H9 (cell line): ENCODE results near the gene TWF1. TPM values are rescaled to one million over a fixed set of nuclear protein-coding genes. Genes with fewer than 3 reads are reported as not detected.

Source experiments
- DNase-seq: peaks from one replicate; pipeline ENCODE4 v3.0.0-alpha.2; 2017
- H2AFZ ChIP-seq: one replicate; pipeline ENCODE4 v1.6.1; 2013; ENCODE audit warnings: mild to moderate bottlenecking, low read length, control low read depth, moderate library complexity
- H2AK5ac ChIP-seq: 2 replicates; pipeline ENCODE4 v1.6.1; 2013; ENCODE audit warnings: low read length, control low read depth, mixed read lengths; ENCODE audit not compliant: insufficient read length
- H2BK120ac ChIP-seq: one replicate; pipeline ENCODE4 v1.6.1; 2013; ENCODE audit warnings: low read depth, mild to moderate bottlenecking, low read length, control low read depth, inconsistent platforms; ENCODE audit not compliant: poor library complexity, severe bottlenecking
- H2BK12ac ChIP-seq: 2 replicates; pipeline ENCODE4 v1.6.1; 2013; ENCODE audit warnings: low read length, control low read depth, mixed read lengths, low read depth; ENCODE audit not compliant: insufficient read length
- H2BK15ac ChIP-seq: 2 replicates; pipeline ENCODE4 v1.6.1; 2013; ENCODE audit warnings: low read depth, low read length, control low read depth
- H2BK20ac ChIP-seq: one replicate; pipeline ENCODE4 v1.6.1; 2013; ENCODE audit warnings: low read depth, mild to moderate bottlenecking, low read length, control low read depth, inconsistent platforms; ENCODE audit not compliant: poor library complexity, severe bottlenecking
- H2BK5ac ChIP-seq: 2 replicates; pipeline ENCODE4 v1.6.1; 2013; ENCODE audit warnings: low read length, control low read depth, mixed read lengths; ENCODE audit not compliant: insufficient read length
- H3K14ac ChIP-seq: 2 replicates; pipeline ENCODE4 v1.6.1; 2013; ENCODE audit warnings: low read length, control low read depth; ENCODE audit not compliant: insufficient read depth
- H3K18ac ChIP-seq: 2 replicates; pipeline ENCODE4 v1.6.1; 2013; ENCODE audit warnings: low read depth, mild to moderate bottlenecking, mixed read lengths, low read length, control low read depth; ENCODE audit not compliant: insufficient read length
- H3K23ac ChIP-seq: 2 replicates; pipeline ENCODE4 v1.6.1; 2013; ENCODE audit warnings: low read length, control low read depth, mixed read lengths, low read depth; ENCODE audit not compliant: insufficient read length
- H3K23me2 ChIP-seq: 2 replicates; pipeline ENCODE4 v1.6.1; 2013; ENCODE audit warnings: low read depth, mild to moderate bottlenecking, mixed read lengths, low read length, control low read depth; ENCODE audit not compliant: insufficient read length, poor library complexity, severe bottlenecking
- H3K27ac ChIP-seq: 2 replicates; pipeline ENCODE4 v1.5.1; 2013; ENCODE audit warnings: low read length, control low read depth, mixed read lengths, low read depth; ENCODE audit not compliant: insufficient read length
- H3K27me3 ChIP-seq: 2 replicates; pipeline ENCODE4 v1.6.1; 2013; ENCODE audit warnings: low read length, control low read depth, inconsistent platforms; ENCODE audit not compliant: insufficient read depth
- H3K4ac ChIP-seq: 2 replicates; pipeline ENCODE4 v1.6.1; 2013; ENCODE audit warnings: low read depth, mild to moderate bottlenecking, control low read depth, inconsistent platforms, low read length, moderate library complexity
- H3K4me1 ChIP-seq: 2 replicates; pipeline ENCODE4 v1.6.1; 2013; ENCODE audit warnings: low read length, control low read depth, inconsistent platforms; ENCODE audit not compliant: insufficient read depth
- H3K4me2 ChIP-seq: 2 replicates; pipeline ENCODE4 v1.6.1; 2013; ENCODE audit warnings: low read length, control low read depth, mixed read lengths; ENCODE audit not compliant: insufficient read length, insufficient read depth
- H3K56ac ChIP-seq: 2 replicates; pipeline ENCODE4 v1.6.1; 2013; ENCODE audit warnings: low read depth, mild to moderate bottlenecking, mixed read lengths, low read length, control low read depth; ENCODE audit not compliant: insufficient read length
- H3K79me1 ChIP-seq: 2 replicates; pipeline ENCODE4 v1.6.1; 2013; ENCODE audit warnings: low read depth, mild to moderate bottlenecking, moderate library complexity, low read length, control low read depth, inconsistent platforms; ENCODE audit not compliant: insufficient read depth, poor library complexity, severe bottlenecking
- H3K79me2 ChIP-seq: 2 replicates; pipeline ENCODE4 v1.6.1; 2013; ENCODE audit warnings: low read length, control low read depth, inconsistent platforms; ENCODE audit not compliant: insufficient read depth
- H3K9ac ChIP-seq: 2 replicates; pipeline ENCODE4 v1.6.1; 2013; ENCODE audit warnings: low read length, control low read depth, mixed read lengths; ENCODE audit not compliant: insufficient read length; ENCODE audit errors: extremely low read depth
- H3K9me3 ChIP-seq: one replicate; pipeline ENCODE4 v1.6.1; 2013; ENCODE audit warnings: low read depth, low read length, inconsistent platforms; ENCODE audit not compliant: control insufficient read depth
- H3T11ph ChIP-seq: one replicate; pipeline ENCODE4 v1.6.1; 2013; ENCODE audit warnings: mild to moderate bottlenecking, low read length, control low read depth, inconsistent platforms
- H4K20me1 ChIP-seq: one replicate; pipeline ENCODE4 v1.6.1; 2013; ENCODE audit not compliant: control insufficient read depth, insufficient read length, insufficient read depth
- H4K5ac ChIP-seq: 2 replicates; pipeline ENCODE4 v1.6.1; 2013; ENCODE audit warnings: low read depth, mild to moderate bottlenecking, mixed read lengths, low read length, control low read depth; ENCODE audit not compliant: insufficient read length
- H4K8ac ChIP-seq: replicated peaks from 2 replicates; pipeline ENCODE4 v1.6.1; 2013; ENCODE audit warnings: low read length, control low read depth, mixed read lengths, low read depth; ENCODE audit not compliant: insufficient read length
- H4K91ac ChIP-seq: 2 replicates; pipeline ENCODE4 v1.6.1; 2013; ENCODE audit warnings: low read depth, mild to moderate bottlenecking, moderate library complexity, mixed read lengths, low read length, control low read depth; ENCODE audit not compliant: insufficient read length
- H3K27ac Mint-ChIP-seq, 3 experiments: 2 replicates in 2 of 3; 3 replicates in 1 of 3; pipeline ENCODE4 v1.8.0; 2020 to 2021; ENCODE audit warnings: mixed read lengths in 3 of 3, mild to moderate bottlenecking in 1 of 3, moderate library complexity in 1 of 3
- H3K27me3 Mint-ChIP-seq: 2 replicates; pipeline ENCODE4 v1.8.0; 2021; ENCODE audit warnings: low read depth, mild to moderate bottlenecking, moderate library complexity, mixed read lengths
- H3K36me3 Mint-ChIP-seq, 3 experiments: 2 replicates in 2 of 3; 3 replicates in 1 of 3; pipeline ENCODE4 v1.8.0; 2020 to 2021; ENCODE audit warnings: low read depth in 3 of 3, mixed read lengths in 3 of 3; ENCODE audit not compliant: insufficient read depth in 1 of 3
- H3K4me1 Mint-ChIP-seq, 2 experiments: 2 replicates each; pipeline ENCODE4 v1.8.0; 2020; ENCODE audit warnings: mixed read lengths in 2 of 2
- H3K4me3 Mint-ChIP-seq, 2 experiments: 2 replicates in 1 of 2; 3 replicates in 1 of 2; pipeline ENCODE4 v1.8.0; 2020 to 2021; ENCODE audit warnings: mild to moderate bottlenecking in 2 of 2, mixed read lengths in 2 of 2, moderate library complexity in 1 of 2
- H3K9me3 Mint-ChIP-seq, 2 experiments: 2 replicates in 1 of 2; 3 replicates in 1 of 2; pipeline ENCODE4 v1.8.0; 2020; ENCODE audit warnings: mild to moderate bottlenecking in 2 of 2, mixed read lengths in 2 of 2, moderate library complexity in 1 of 2
- total RNA-seq: library from RNA; stranded (reverse); gene quantifications from 2 replicates; pipeline ENCODE4 v1.2.1, GENCODE V29; 2021
- TF ChIP-seq, protein P1 (sequence below): fragments of 200-600 bp; sonication (generic); conservative IDR thresholded peaks from 3 replicates; pipeline ENCODE4 v1.8.0; 2021; ENCODE audit warnings: antibody characterized with exemption, mild to moderate bottlenecking

TWF1 gene
- total RNA-seq, 1 experiment from 2014 or later, result 22.8 TPM

DNA sequence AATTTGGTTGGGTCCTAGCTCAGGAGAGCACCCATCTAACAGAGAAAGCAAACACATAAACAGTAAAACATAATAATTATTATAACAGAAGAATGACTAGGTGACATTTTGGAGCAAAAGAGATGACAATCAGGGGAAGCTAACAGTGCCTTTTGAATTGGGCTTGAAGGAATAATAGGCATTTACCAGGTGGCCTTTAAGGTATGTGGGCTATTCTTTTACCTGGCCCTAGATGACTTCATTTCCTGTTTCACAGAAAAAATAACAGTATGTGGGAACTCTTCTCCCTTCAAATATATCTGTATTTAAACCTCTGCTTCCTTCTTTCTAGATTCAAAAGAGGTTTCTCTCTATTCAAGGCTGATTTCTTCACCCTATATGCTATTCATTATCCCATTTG is 43.5 kb downstream of the TWF1 start:
- Histone ChIP-seq H3K56ac (no peak overlapping the region), H3K4me2 (no peak overlapping the region), H3K4ac (no peak overlapping the region), H3T11ph (no peak overlapping the region), H3K18ac (no peak overlapping the region), H2AK5ac (no peak overlapping the region), H3K27me3 (no peaks in the 10 kb centered on the region), H4K5ac (no peak overlapping the region), H3K4me1 (peaks cover 5% of the 10 kb centered on the region), H3K27ac (peak overlapping the region; percentile 88), H2AFZ (no peak overlapping the region), H2BK5ac (no peak overlapping the region), H3K79me1 (no peaks in the 10 kb centered on the region), H2BK20ac (no peak overlapping the region), H3K14ac (no peak overlapping the region), H2BK12ac (no peak overlapping the region), H3K23ac (no peak overlapping the region), H4K91ac (no peak overlapping the region), H2BK120ac (no peak overlapping the region), H4K8ac (no peak overlapping the region), H2BK15ac (no peak overlapping the region), H3K9me3 (no peaks in the 10 kb centered on the region), H3K9ac (no peak overlapping the region), H4K20me1 (no peaks in the 10 kb centered on the region), H3K23me2 (peaks cover 3% of the 10 kb centered on the region), H3K79me2 (no peaks in the 10 kb centered on the region)
- H3K27me3 Mint-ChIP-seq, result no peaks in the 10 kb centered on the region
- no peak overlapping the region for H3K4me3 Mint-ChIP-seq
- no peak for DNase-seq
- H3K4me1 Mint-ChIP-seq, result peaks cover 38 to 48% of the 10 kb centered on the region in 2 experiments
- H3K36me3 Mint-ChIP-seq, result no peaks in the 10 kb centered on the region
- peak overlapping the region; percentile 57 to 88 (median 87); a peak in 6 of 7 replicates for H3K27ac Mint-ChIP-seq
- no peaks in the 10 kb centered on the region for H3K9me3 Mint-ChIP-seq
- TF ChIP-seq, protein P1, sequence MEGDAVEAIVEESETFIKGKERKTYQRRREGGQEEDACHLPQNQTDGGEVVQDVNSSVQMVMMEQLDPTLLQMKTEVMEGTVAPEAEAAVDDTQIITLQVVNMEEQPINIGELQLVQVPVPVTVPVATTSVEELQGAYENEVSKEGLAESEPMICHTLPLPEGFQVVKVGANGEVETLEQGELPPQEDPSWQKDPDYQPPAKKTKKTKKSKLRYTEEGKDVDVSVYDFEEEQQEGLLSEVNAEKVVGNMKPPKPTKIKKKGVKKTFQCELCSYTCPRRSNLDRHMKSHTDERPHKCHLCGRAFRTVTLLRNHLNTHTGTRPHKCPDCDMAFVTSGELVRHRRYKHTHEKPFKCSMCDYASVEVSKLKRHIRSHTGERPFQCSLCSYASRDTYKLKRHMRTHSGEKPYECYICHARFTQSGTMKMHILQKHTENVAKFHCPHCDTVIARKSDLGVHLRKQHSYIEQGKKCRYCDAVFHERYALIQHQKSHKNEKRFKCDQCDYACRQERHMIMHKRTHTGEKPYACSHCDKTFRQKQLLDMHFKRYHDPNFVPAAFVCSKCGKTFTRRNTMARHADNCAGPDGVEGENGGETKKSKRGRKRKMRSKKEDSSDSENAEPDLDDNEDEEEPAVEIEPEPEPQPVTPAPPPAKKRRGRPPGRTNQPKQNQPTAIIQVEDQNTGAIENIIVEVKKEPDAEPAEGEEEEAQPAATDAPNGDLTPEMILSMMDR, result no peak
